H1 (cell line): ENCODE measurements around the gene FHIT. TPM values are rescaled to one million over a fixed set of nuclear protein-coding genes. Genes with fewer than 3 reads are reported as not detected.

ENCODE experiments used
- CTCF ChIA-PET: fragments of 300-600 bp; sonication (Branson Sonifier 250); formaldehyde crosslinking; loops from one replicate; lab custom pipeline; 2021; ENCODE audit not compliant: partially characterized antibody; lab: Charles Lee
- POLR2A ChIA-PET: fragments of 300-600 bp; sonication (Branson Sonifier 250); formaldehyde crosslinking; loops from one replicate; lab custom pipeline; 2021; ENCODE audit warnings: inconsistent platforms; ENCODE audit not compliant: partially characterized antibody; lab: Charles Lee
- DNase-seq, 2 experiments: peaks; one replicate each; pipeline versions ENCODE4 v3.0.0 to v3.0.0-alpha.2; 2010 to 2022; ENCODE audit warnings: low spot score in 2 of 2, low read depth in 1 of 2, mixed read lengths in 1 of 2
- FAIRE-seq: peaks from 2 replicates; lab custom pipeline; 2011; peaks lifted over from hg19 to GRCh38; lab: Jason Lieb, UNC
- H2AFZ ChIP-seq: 2 replicates; pipeline ENCODE4 v1.8.1; 2012; ENCODE audit warnings: low read length, inconsistent platforms
- H2AK5ac ChIP-seq: 2 replicates; pipeline ENCODE4 v1.6.1; 2013; ENCODE audit warnings: low read depth, low read length
- H2BK120ac ChIP-seq: replicated peaks from 2 replicates; pipeline ENCODE3; 2013; ENCODE audit warnings: low read depth, low read length, inconsistent platforms
- H2BK12ac ChIP-seq: 2 replicates; pipeline ENCODE4 v1.6.1; 2013; ENCODE audit warnings: low read depth, low read length
- H2BK15ac ChIP-seq: 2 replicates; pipeline ENCODE4 v1.6.1; 2013; ENCODE audit warnings: low read length
- H2BK20ac ChIP-seq: 2 replicates; pipeline ENCODE4 v1.6.1; 2013; ENCODE audit warnings: low read length
- H2BK5ac ChIP-seq: 2 replicates; pipeline ENCODE4 v1.6.1; 2013; ENCODE audit warnings: low read depth, low read length
- H3K14ac ChIP-seq: 2 replicates; pipeline ENCODE4 v1.6.1; 2013; ENCODE audit warnings: inconsistent platforms; ENCODE audit not compliant: insufficient read length
- H3K18ac ChIP-seq: 2 replicates; pipeline ENCODE4 v1.6.1; 2013; ENCODE audit warnings: low read length; ENCODE audit errors: extremely low read depth
- H3K23ac ChIP-seq: 2 replicates; pipeline ENCODE4 v1.6.1; 2013; ENCODE audit warnings: inconsistent platforms; ENCODE audit not compliant: insufficient read length
- H3K23me2 ChIP-seq: 2 replicates; pipeline ENCODE4 v1.6.1; 2013; ENCODE audit warnings: low read depth, low read length
- H3K27ac ChIP-seq: 2 replicates; pipeline ENCODE4 v1.6.1; 2011; ENCODE audit warnings: low read depth, low read length, inconsistent platforms
- H3K27me3 ChIP-seq, 4 experiments: replicated peaks in 1 of 4; 1 replicate in 1 of 4; 2 replicates in 3 of 4; pipeline versions ENCODE4 v1.6.1 to v1.8.1; 2011 to 2013; ENCODE audit warnings: low read length in 3 of 4, mild to moderate bottlenecking in 3 of 4, inconsistent platforms in 2 of 4, mixed read lengths in 2 of 4, moderate library complexity in 1 of 4; ENCODE audit not compliant: control insufficient read depth in 3 of 4, insufficient read depth in 3 of 4; ENCODE audit errors: extremely low read depth in 1 of 4
- H3K36me3 ChIP-seq, 4 experiments: 2 replicates each; pipeline versions ENCODE4 v1.6.1 to v1.8.1; 2011 to 2013; ENCODE audit warnings: mild to moderate bottlenecking in 4 of 4, low read length in 3 of 4, moderate library complexity in 2 of 4, control low read depth in 1 of 4, inconsistent platforms in 1 of 4; ENCODE audit not compliant: insufficient read depth in 4 of 4, control insufficient read depth in 2 of 4
- H3K4ac ChIP-seq: replicated peaks from 2 replicates; pipeline ENCODE3; 2013; ENCODE audit warnings: low read length, low read depth, mixed read lengths, inconsistent platforms; ENCODE audit not compliant: insufficient read length
- H3K4me1 ChIP-seq, 4 experiments: replicated peaks in 1 of 4; 1 replicate in 1 of 4; 2 replicates in 3 of 4; pipeline versions ENCODE4 v1.6.1 to v1.8.1; 2011 to 2013; ENCODE audit warnings: low read length in 3 of 4, inconsistent platforms in 2 of 4, mixed read lengths in 1 of 4; ENCODE audit not compliant: insufficient read depth in 4 of 4, control insufficient read depth in 3 of 4
- H3K4me2 ChIP-seq, 2 experiments: 2 replicates each; pipeline versions ENCODE4 v1.6.1 to v1.8.1; 2011 to 2013; ENCODE audit warnings: low read depth in 2 of 2, low read length in 2 of 2, control low read depth in 1 of 2, inconsistent platforms in 1 of 2, mild to moderate bottlenecking in 1 of 2; ENCODE audit not compliant: insufficient read depth in 1 of 2
- H3K4me3 ChIP-seq, 4 experiments: fragments of 200-600, 300-600 bp in 1 of 4; sonication (generic), shearing (Covaris generic), sonication (Bioruptor Twin) in 1 of 4; 2 replicates each; pipeline versions ENCODE4 v1.5.1 to v1.8.1; 2011 to 2016; ENCODE audit warnings: low read length in 4 of 4, low read depth in 3 of 4, control low read depth in 2 of 4, inconsistent platforms in 2 of 4, mild to moderate bottlenecking in 2 of 4, mixed read lengths in 1 of 4, moderate library complexity in 1 of 4; ENCODE audit not compliant: insufficient read depth in 2 of 4; ENCODE audit errors: extremely low read depth in 1 of 4
- H3K56ac ChIP-seq: replicated peaks from 2 replicates; pipeline ENCODE3; 2013; ENCODE audit warnings: low read depth, mild to moderate bottlenecking, mixed read lengths, low read length, inconsistent platforms; ENCODE audit not compliant: insufficient read length
- H3K79me1 ChIP-seq: 2 replicates; pipeline ENCODE4 v1.6.1; 2013; ENCODE audit warnings: low read depth, low read length, control low read depth
- H3K79me2 ChIP-seq, 2 experiments: 2 replicates each; pipeline versions ENCODE4 v1.6.1 to v1.8.1; 2012 to 2013; ENCODE audit warnings: low read length in 2 of 2, mild to moderate bottlenecking in 2 of 2, inconsistent platforms in 1 of 2; ENCODE audit not compliant: insufficient read depth in 2 of 2, control insufficient read depth in 1 of 2
- H3K9ac ChIP-seq, 4 experiments: replicated peaks in 1 of 4; 1 replicate in 1 of 4; 2 replicates in 3 of 4; pipeline versions ENCODE4 v1.6.1 to v1.8.1; 2011 to 2013; ENCODE audit warnings: low read depth in 3 of 4, low read length in 3 of 4, control low read depth in 2 of 4, mild to moderate bottlenecking in 2 of 4, moderate library complexity in 2 of 4, inconsistent platforms in 1 of 4; ENCODE audit errors: extremely low read depth in 1 of 4
- H3K9me3 ChIP-seq, 2 experiments: 2 replicates each; pipeline versions ENCODE4 v1.6.1 to v1.8.1; 2012 to 2013; ENCODE audit warnings: mild to moderate bottlenecking in 2 of 2, moderate library complexity in 2 of 2, control low read depth in 1 of 2, inconsistent platforms in 1 of 2, low read depth in 1 of 2, low read length in 1 of 2, mixed read lengths in 1 of 2; ENCODE audit not compliant: insufficient read depth in 2 of 2
- H4K20me1 ChIP-seq, 2 experiments: replicated peaks in 1 of 2; 2 replicates each; pipeline versions ENCODE3 to v1.8.1; 2011 to 2013; ENCODE audit warnings: inconsistent platforms in 2 of 2, low read length in 2 of 2, mild to moderate bottlenecking in 1 of 2; ENCODE audit not compliant: insufficient read depth in 2 of 2, control insufficient read depth in 1 of 2
- H4K5ac ChIP-seq: 2 replicates; pipeline ENCODE4 v1.6.1; 2013; ENCODE audit warnings: low read length, low read depth, mixed read lengths, inconsistent platforms; ENCODE audit not compliant: insufficient read length
- H4K8ac ChIP-seq: 2 replicates; pipeline ENCODE4 v1.8.0; 2013; ENCODE audit warnings: mild to moderate bottlenecking, moderate library complexity, low read length, inconsistent platforms; ENCODE audit not compliant: insufficient read depth; ENCODE audit errors: extremely low read depth
- H4K91ac ChIP-seq: replicated peaks from 2 replicates; pipeline ENCODE3; 2013; ENCODE audit warnings: low read length, mixed read lengths, inconsistent platforms; ENCODE audit not compliant: insufficient read length
- ASH2L ChIP-seq: fragments of 200-600, 300-600 bp; sonication (generic); IDR thresholded peaks from one replicate; pipeline ENCODE4 v1.7.1; 2017; ENCODE audit warnings: low read length
- CBX5 ChIP-seq: fragments of 300-800, 300-1000 bp; sonication (generic); IDR thresholded peaks from 2 replicates; pipeline ENCODE4 v1.7.1; 2016; ENCODE audit warnings: antibody characterized with exemption, low read length, low read depth
- CREB1 ChIP-seq: IDR thresholded peaks from 2 replicates; pipeline ENCODE4 v1.6.1; 2012; ENCODE audit warnings: inconsistent platforms
- EGR1 ChIP-seq: IDR thresholded peaks from 2 replicates; pipeline ENCODE4 v1.6.1; 2011; ENCODE audit warnings: low read depth, low read length, borderline replicate concordance
- KDM1A ChIP-seq: fragments of 200-600, 300-600 bp; sonication (generic); IDR thresholded peaks from 2 replicates; pipeline ENCODE4 v1.7.1; 2016; ENCODE audit warnings: mild to moderate bottlenecking, low read length, borderline replicate concordance
- NRF1 ChIP-seq: IDR thresholded peaks from 2 replicates; pipeline ENCODE4 v1.6.1; 2011; ENCODE audit warnings: mild to moderate bottlenecking, low read depth, low read length, improper control_type of control experiment
- POLR2A ChIP-seq, 2 experiments: IDR thresholded peaks; 1 replicate in 1 of 2; 2 replicates in 1 of 2; pipeline ENCODE4 v1.6.1; 2011; ENCODE audit warnings: low read depth in 2 of 2, low read length in 2 of 2, mild to moderate bottlenecking in 2 of 2; ENCODE audit errors: control extremely low read depth in 1 of 2
- RBBP5 ChIP-seq: IDR thresholded peaks from 2 replicates; pipeline ENCODE4 v1.7.1; 2012; ENCODE audit warnings: low read depth, mild to moderate bottlenecking, inconsistent platforms, low read length, moderate library complexity, borderline replicate concordance
- SAP30 ChIP-seq: fragments of 300-600 bp; sonication (generic); IDR thresholded peaks from 2 replicates; pipeline ENCODE4 v1.7.1; 2012; ENCODE audit warnings: low read length, moderate library complexity, mild to moderate bottlenecking, inconsistent platforms; ENCODE audit not compliant: insufficient read depth, insufficient replicate concordance
- SIN3A ChIP-seq, 2 experiments: IDR thresholded peaks in 1 of 2; conservative IDR thresholded peaks in 1 of 2; 2 replicates each; pipeline ENCODE4 v1.6.1; 2011 to 2012; ENCODE audit warnings: low read length in 2 of 2, improper control_type of control experiment in 1 of 2, low read depth in 1 of 2, mild to moderate bottlenecking in 1 of 2
- SIRT6 ChIP-seq: IDR thresholded peaks from one replicate; pipeline ENCODE4 v1.7.1; 2012; ENCODE audit warnings: low read length, inconsistent platforms
- SP1 ChIP-seq: IDR thresholded peaks from 2 replicates; pipeline ENCODE4 v1.6.1; 2011; ENCODE audit warnings: low read depth, low read length
- TBP ChIP-seq: IDR thresholded peaks from 2 replicates; pipeline ENCODE4 v1.6.1; 2011; ENCODE audit warnings: low read depth, low read length, improper control_type of control experiment
- ZNF274 ChIP-seq: IDR thresholded peaks from 2 replicates; pipeline ENCODE4 v1.7.0; 2012; ENCODE audit warnings: low read length, borderline replicate concordance; ENCODE audit errors: extremely low read depth
- WGBS, 2 experiments: shearing (Covaris generic) in 1 of 2; methylation state at CpG; one replicate each; pipeline versions ENCODE4 v1.1.6 to v1.1.7; 2013 to 2015; ENCODE audit warnings: low lambda C conversion rate in 2 of 2, mixed read lengths in 2 of 2, inconsistent platforms in 1 of 2, low coverage in 1 of 2, missing lambda C conversion rate in 1 of 2; ENCODE audit not compliant: insufficient replicate concordance in 2 of 2, insufficient coverage in 1 of 2, insufficient read length in 1 of 2; ENCODE audit errors: extremely low coverage in 1 of 2, missing lambda C conversion rate in 1 of 2; 5-methylcytosine and 5-hydroxymethylcytosine counted together
- polyA plus RNA-seq, 7 experiments: library from polyadenylated mRNA; depleted of rRNA in 3 of 7; stranded (reverse) in 5 of 7; unstranded in 2 of 7; fragments of >200 nt in 5 of 7; fragments of 200-250 nt in 2 of 7; gene quantifications; 1 replicate in 5 of 7; 2 replicates in 1 of 7; 4 replicates in 1 of 7; pipeline versions ENCODE4 v1.2.1 to v1.2.3, GENCODE V29; 2011 to 2013; ENCODE audit warnings: missing spikeins in 2 of 7, mixed read lengths in 2 of 7
- total RNA-seq: library from RNA; stranded (reverse); fragmentation: NEBNext Ultra II Directional; extraction: Animal tissue kit (Norgen Biotek cat#: 25700); gene quantifications from 2 replicates; pipeline ENCODE4 v1.2.1, GENCODE V29; 2021

The FHIT gene
- total and polyA plus RNA-seq, 2 of the 8 experiments (the other 6 are each of a cell fraction or from before 2014, with no cell fraction given) = 1.2 to 3.2 TPM

DNA sequence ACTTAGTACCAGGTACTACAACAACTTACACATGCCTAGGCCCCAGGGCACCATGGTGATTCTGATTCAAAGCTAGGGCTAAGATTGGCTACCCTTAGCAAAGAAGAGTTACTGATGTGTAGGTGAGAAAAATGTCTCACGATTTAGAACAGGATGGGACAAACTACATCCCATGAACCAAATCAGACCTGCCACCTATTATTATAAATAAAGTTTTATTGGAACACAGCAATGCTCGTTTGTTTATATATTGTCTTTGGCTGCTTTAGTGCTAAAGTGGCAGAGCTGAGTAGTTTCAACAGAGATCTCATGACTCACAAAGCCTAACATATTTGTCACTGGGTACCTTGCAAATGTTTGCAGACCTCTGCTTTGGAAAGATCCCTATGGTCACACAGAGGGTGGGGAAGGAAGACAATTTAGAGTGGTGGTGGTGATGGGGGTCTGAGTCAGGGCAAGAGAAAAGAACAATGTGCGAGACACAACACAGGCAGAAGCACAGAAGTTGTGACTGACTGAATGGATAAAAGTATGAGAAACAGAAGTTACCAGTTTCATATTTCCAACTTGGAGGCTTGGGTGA, 1430.8 kb downstream of the FHIT start:
- Histone ChIP-seq H3K4ac (no peak overlapping the region), H3K14ac (no peak overlapping the region), H3K23ac (no peak overlapping the region), H3K9me3 (no peaks in the 10 kb centered on the region), H4K91ac (no peak overlapping the region), H3K36me3 (no peaks in the 10 kb centered on the region; a peak in 1 of 8 replicates), H2BK5ac (no peak overlapping the region), H2BK15ac (no peak overlapping the region), H3K27ac (no peak overlapping the region), H3K18ac (no peak overlapping the region), H3K4me2 (no peak overlapping the region), H3K4me1 (peaks cover 0 to 4% (median 1%) of the 10 kb centered on the region in 4 experiments; a peak in 3 of 7 replicates), H3K79me1 (no peaks in the 10 kb centered on the region), H2BK12ac (no peak overlapping the region), H3K9ac (no peak overlapping the region), H3K23me2 (no peaks in the 10 kb centered on the region; the same call in 1 of the 2 replicates), H3K79me2 (no peaks in the 10 kb centered on the region), H4K5ac (no peak overlapping the region), H3K27me3 (no peaks in the 10 kb centered on the region), H3K4me3 (no peak overlapping the region), H2AK5ac (no peak overlapping the region), H4K20me1 (no peaks in the 10 kb centered on the region), H2BK20ac (no peak overlapping the region), H2BK120ac (no peak overlapping the region), H3K56ac (no peak overlapping the region), H4K8ac (no peak overlapping the region), H2AFZ (no peak overlapping the region)
- CTCF ChIA-PET = interaction anchor here (0.6 to 1.2 kb wide), 2 partner anchors 14 to 165 kb away, joined by 3 to 4 read pairs; no protein-coding TSS in a partner anchor
- DNase-seq = no peak
- no peak for FAIRE-seq
- 83% methylated on average over 3 of the region's 3 CpGs; no CpG with 5 or more reads in 1 of the 2 experiments for WGBS, 2 experiments
- POLR2A ChIA-PET = no interaction called here
- TF ChIP-seq RBBP5 (no peak), CREB1 (no peak), SP1 (no peak), ZNF274 (no peak), ASH2L (no peak), TBP (no peak), EGR1 (no peak), SAP30 (no peak), POLR2A (IDR thresholded peaks at IDR 0.05; ENCODE audit: control extremely low read depth in 1 of 2, low read depth in 2 of 2, low read length in 2 of 2) (no peak), KDM1A (no peak), NRF1 (no peak), CBX5 (no peak), SIN3A (conservative IDR thresholded peaks at IDR 0.05 in 1 of 2, IDR thresholded peaks at IDR 0.05 in 1 of 2; ENCODE audit: low read depth in 1 of 2, low read length in 2 of 2) (no peak), SIRT6 (no peak)
